NCI-H510A treated with DMSO at 0.1 percent for 48 hours (cell line): ENCODE measurements around the gene TRIM8.
"Not testable (repeated sequence)": the region's sequence is repeated elsewhere in the genome, so short reads cannot be mapped to it uniquely, and the experiment has no call there.

Experiments
- DNase-seq: peaks from one replicate; lab custom pipeline; 2025; lab: John Stamatoyannopoulos, UW

Gene TRIM8

DNA sequence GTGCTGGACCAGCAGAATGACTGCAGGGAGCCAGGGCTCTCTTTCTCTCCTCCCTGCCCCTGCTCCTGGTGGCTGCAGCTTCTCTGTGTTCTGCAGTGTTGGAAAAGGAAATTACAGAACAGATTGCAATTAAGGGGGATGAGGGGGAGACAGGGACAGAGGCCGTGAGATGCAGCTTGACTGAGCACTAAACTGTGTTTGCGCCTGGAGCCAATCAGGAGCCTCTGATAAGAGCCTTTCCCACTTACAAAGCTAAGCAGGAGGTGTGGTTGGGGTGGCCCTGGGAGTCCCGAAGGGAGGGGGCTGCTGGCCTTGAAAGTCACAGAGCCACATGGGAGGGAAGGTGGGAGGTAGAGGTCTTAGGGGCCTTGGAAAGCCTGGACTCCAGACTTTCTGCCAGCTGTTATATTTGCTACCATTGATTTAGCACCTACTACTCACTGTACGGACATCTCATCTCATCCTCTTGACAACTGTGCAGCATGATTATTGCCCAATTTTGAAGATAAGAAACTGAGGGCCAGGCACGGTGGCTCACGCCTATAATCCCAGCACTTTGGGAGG, 26.7 kb downstream of the TRIM8 start:
- DNase-seq: no peak

DNA sequence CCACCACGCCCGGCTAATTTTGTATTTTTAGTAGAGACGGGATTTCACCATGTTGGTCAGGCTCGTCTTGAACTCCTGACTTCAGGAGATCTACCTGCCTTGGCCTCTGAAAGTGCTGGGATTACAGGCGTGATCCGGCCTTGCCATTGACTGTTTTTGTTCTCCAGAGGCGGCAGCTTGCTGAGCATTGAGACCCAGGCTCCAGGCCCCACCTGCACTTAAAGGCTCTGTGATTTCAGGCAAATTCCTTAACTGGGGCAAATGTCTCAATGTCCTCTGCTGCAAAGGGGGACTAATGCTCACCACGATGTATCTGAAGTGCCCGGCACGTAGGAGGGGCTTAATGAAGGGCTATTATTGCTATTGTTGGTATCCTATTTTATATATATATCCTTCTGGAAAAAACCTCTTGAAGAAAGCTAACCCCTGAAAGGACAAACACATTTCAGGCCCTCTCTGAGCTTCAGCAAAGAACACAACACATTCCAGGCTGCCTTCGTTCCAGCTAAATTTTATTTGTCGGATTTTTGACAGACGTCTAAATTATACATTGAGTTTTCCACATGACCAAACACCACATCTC, 29.0 kb downstream of the TRIM8 start:
- DNase-seq: no peak

DNA sequence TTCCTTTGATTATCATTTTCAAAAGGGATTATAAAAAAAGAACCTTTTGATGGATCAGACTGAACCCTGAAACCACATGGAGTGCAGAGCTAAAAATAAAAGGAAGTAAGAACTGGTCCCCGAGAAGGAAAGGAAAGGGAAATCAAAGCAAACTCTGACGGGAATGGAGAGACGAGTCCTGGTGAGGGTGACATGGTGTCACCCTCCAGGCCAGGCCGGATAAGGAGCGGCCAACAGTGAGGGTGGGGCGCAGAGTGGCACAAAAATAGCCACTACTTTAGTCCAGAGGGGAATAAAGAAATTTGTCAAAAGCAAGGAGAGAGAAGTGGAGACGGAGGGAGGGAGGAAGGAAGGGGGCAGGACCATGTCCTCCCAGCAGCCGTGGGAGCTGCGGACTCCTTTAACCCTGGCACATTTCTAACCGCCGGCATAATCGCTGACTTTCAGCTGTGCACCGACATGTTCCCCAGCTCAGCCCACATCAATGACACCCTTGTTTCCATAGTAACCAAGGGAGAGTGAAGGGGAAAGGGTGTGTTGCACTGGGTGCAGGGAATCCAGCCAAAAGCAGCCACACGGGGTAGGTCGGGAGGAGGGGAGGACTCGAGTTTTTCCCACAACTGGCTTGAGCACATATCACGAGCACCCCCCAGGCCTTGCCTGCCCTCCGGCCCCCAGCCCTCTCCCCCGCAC, 29.7 kb downstream of the TRIM8 start:
- peak; percentile 25 for DNase-seq

DNA sequence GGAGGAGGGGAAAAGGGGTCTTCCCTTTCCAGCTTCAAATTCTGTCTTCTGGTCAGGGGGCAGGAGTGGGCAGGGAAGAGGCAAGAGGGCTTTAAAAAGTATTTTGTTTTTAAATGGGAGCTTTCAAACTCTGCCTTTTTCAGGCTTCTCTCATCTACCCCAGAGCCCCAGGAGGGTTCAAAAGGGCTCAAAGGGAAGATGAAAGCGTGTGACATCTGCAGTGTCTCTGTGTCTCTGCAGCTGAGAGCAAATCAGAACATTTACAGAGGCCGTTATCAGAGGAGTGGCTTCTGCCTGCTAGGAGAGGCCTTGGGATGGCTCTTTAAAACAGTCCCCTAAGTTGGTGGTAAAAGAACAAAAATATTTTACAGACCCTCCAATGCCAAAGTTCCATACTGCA, 30.3 kb downstream of the TRIM8 start:
- DNase-seq: no peak

DNA sequence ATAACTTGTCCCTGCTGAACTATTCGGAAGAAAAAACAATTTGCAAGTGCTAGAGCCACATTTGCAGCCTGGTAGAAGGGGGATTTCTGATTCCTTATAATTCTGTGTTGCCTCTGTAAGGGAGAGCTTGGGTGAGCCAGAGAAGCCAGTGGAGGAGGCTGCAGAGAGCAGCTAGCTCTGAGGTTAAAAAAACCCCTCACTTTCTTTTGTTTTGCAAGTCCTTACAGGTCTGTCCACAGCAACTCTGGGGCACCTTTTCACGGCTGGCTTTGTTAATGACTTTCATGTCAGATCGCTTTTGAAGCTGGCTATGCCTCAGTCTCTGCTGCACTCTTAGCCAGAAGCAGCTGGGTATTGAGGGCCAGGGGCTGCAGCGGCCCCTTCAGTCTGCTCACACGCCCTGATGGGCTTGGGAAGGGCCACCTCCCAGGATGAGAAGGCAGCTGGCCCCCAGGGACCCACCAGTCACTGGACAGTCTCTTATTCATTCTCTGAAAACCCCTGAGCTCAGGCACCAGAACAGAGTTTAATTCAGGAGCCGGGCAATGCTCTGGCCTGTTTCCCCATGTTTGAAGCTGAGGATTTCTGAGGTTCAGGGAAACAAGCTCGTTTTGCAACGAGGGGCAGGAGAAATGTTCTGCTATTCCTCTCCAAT, 30.9 kb downstream of the TRIM8 start:
- no peak for DNase-seq

DNA sequence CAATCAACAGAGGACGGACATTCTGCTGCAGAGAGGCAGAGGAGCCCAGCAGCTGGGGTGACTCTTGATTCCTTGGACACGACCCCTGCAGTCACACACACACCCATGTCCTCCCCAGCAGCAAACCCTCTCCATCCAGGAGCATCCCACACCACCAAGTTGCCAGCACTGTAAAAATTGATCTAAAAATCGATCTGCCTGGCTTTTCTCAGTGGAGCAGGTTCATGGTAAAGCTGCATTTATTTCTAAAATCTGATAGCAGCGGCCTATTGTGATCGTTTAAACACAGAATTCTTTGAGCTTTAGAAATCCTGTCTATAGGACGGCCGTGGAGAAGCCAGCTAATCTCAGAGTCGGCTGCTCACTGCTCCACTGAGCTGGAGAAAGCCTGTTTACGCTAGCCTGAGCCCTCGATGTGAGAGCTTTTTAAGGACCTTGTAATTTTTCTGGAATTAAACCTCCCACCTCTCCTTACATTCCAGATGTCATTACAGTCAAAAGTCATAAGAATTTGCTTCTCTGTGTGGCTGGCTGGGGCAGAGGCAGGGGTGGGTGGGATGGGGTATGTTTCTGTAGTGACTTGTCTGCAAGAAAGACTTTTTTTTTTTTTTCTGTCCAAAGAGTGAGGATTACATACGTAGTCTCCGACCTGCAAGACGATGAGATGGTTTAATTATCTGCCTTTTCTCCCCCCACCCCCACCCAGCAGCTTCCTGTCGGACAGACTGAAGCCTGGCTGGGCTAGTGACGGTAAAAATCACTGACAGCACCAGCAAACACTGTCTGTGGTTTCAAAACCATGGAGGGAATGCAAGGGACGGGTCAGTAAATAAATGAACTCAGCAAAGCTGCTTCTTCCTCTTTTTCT, 31.6 kb downstream of the TRIM8 start:
- DNase-seq: peak; percentile 41

DNA sequence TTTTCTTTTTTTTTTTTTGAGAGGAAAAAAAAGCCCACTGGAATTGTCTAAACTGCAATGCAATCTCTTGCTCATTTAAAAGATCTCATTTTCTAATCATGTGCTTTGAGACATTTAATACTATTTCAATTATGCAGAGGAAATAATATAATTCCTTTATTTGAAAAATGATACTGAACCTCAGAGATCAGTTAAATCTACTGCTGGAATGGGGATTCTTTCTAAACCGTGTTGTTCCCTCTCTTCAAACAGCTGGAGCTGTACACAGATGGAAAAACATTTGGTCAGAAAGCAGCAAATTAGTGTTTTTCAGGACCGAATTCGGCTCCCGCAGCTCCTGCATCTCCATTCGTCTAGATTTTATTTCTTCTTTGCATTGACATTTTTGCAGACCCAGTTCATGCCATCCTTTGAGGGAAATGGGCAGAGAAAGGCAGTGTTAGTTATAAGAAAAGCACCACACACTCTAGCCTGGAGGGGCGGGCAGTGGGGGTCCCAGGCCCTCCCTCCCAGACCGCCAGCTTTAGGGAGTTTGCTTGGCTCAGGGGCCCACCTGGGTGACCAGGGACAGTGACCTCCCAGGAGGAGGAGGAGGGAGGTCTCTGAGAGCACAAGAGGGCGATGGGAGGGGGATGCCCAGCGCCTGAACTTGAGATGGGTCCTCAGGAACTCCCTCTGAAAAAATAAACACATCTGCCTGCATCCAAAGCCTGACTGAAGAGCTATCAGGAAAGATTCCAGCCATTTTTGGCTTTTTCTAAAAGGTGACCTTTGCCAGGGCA, 32.4 kb downstream of the TRIM8 start:
- peak; percentile 25 for DNase-seq

DNA sequence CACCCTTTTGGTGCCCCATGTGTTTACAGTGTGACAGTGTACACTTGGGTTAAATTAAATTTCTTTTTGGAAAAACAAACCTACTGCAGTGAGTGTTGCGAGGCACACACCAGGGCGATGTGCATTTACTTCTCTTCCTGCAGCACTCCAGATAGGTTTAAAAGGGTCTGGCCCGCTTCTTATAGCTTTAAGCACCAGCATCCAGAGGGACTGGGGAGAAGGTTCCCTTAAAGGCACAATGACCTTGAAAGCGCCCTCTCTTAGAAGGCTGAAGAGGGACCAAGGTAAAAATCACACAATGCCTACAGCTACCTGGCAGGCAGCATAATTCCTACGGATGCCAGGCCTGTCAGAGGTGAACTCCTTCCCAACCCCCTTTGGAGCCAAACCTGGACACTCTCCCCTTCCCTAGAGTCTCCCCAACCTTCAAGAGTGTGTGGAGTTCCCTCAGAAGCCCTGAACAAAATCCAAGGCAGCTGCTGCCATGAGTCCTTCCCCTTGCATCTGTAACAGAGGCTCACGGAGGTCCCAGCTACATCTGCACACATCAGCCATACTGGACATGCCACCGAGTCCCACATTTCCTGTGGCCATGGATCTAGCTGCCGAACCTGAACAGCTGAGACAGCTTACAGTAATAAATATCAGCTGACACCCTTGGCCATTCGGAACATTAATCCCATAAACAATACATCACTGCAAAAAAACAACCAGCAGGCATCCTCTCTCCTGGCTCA, 33.2 kb downstream of the TRIM8 start:
- DNase-seq: no peak

DNA sequence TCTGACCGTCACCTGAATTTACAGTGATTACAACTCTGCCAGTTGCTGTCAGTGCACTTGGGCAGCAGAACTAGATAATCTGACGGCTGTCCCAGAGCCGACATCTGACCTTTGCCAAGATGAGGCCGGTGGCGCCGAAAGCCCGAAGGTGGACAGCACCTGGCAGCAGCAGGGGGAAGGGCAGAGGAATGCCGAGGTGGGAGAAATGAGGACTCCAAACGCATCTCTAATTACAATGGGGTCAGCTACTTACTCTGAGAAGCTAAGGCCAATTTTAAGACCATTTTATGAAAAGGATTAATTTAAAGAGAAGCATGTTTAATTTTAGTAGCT, 33.8 kb downstream of the TRIM8 start:
- peak; percentile 45 for DNase-seq

DNA sequence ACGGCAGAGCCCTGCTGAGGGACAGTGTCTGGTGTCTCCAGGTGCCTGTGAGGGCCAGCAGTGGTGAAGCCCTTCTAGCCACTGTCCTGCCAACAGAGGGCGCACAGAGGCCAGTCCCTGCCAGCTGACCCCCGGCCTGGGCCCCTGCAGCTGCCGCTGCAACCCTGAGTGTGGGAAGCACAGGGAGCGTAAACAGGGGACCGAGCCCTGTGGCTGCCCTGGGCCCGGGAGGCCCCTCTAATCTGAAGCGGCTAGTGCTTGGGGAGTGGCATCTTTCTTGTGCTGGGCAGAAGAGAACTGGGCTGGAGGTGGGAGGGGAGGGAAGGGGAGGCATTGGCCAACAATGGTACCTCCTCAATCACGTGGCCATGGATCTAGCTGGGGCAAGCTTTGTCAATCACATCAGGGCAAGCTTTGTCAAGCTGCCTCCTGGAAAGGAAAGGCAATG, 34.6 kb downstream of the TRIM8 start:
- peak; percentile 97 for DNase-seq

DNA sequence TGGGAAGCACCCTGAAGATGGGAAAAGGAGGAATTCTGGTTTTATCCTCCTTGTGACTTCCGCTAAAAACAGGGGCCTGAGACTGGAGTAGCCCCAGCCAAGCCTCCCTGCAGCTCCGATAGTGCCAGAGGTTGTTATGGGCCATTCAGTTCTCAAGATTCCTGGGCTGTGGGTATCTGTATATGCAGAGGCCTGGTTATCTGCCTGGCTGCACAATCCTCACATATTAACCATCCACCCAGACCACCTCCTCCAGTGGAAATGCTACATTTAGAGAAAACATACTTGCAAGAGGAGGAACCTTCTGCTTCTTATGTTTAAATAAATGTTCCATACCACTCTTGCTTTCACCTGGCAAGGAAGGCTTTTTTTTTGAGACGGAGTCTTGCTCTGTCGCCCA, 35.3 kb downstream of the TRIM8 start:
- no peak for DNase-seq

DNA sequence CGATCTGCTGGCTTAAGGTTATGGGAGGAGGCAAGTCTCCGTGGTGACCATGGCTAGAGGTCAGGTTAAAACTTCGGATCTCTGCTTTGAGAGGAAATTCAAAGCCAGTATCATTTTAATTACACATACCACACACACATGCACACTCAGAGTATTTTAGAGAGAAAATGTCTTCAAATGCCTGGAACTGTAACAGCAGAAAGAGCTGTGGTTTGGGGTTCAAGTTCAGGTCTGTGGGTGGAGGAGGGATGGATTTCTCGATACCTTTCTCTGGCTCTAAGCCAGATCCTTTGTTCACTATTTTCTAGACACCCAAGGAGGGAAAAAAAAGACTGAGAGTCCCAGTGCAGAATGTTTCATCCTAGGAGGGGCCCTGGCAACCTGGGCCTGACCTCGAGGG, 37.4 kb downstream of the TRIM8 start:
- DNase-seq: no peak

DNA sequence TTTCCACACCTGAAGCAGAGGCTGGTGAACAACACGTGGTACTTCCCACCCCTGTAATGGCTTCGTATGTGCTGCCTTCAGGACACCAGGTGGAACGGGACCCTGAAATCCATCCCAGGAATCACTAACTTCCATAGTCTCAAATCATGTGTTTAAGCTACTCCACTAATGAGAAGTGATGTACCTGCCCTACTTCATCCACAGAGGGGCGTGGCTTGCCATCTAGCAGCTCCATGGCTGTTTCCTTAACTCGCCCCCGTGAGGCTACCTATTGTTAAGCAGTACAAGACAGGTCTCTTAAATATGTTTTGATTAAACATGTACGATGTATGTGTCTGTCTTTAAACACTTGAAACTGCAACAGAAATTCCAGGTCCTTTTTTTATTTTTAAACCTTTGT, 38.1 kb downstream of the TRIM8 start:
- peak; percentile 16 for DNase-seq

DNA sequence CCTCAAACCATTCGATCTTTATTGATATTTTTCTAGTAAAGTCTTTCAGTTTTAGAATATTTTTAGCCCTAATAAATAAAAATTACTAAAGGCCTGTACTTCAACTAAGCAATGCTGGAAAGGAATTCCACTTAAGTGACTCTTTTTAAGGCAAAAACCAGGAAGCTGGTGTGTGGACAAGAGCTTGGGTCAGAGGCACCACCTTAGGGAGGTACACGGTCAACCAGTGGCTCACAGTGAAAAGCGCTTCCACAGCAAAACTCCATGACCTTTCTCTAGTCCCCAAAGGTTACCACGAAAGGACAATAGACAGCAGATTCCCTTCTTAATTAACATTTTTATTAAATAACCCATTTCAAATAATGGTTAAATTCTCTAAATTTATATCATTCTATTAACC, 38.7 kb downstream of the TRIM8 start:
- DNase-seq: no peak

DNA sequence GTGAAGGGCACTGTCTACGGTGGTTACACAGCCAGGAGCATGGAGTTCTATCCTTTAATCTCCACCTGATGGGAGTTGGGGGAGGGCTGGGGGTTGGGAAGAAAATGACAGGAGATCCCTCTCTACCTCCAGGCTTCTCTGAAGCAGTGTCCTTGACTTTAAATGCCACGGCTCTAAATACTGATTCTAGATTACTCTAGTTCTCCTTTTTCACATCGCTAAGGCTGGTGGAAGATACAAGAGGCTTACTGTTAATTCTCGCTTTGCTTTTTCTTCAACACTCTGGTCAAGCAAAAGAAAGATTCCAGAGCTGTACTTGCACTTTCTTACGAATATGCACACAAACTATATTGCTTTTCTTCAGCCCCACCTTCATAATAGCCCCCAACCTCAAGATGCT, 39.5 kb downstream of the TRIM8 start:
- no peak for DNase-seq

DNA sequence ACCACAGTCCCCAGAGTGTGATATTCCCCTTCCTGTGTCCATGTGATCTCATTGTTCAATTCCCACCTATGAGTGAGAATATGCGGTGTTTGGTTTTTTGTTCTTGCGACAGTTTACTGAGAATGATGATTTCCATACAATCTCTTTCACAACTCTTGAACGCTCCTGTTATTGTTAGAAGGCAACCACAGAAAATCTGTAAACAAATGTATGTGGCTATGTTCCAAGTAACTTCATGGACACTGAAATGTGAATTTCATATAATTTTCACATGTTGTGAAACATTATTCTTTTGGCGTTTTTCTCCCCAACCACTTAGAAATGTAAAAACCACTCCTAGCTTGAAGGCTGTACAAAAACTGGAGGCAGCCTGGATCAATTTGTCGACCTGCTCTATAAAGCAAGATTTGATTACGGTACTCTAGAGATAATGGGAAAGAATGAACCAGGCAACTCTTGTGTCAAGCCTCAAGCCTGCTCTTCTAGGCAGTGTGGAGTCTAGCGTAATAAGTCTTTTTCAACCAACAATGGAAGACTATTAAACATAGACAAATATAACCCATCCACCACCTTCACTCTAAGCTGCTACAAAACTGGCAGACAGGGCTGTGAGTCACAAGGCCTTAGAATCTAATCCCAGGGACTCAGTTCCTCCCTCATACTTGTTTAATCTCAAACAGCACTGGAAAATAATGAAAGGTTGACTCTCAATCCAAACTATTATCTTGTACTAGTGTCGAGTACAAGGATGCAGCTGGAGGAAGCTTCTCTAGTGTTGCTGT, 47.2 kb downstream of the TRIM8 start:
- DNase-seq: no peak

DNA sequence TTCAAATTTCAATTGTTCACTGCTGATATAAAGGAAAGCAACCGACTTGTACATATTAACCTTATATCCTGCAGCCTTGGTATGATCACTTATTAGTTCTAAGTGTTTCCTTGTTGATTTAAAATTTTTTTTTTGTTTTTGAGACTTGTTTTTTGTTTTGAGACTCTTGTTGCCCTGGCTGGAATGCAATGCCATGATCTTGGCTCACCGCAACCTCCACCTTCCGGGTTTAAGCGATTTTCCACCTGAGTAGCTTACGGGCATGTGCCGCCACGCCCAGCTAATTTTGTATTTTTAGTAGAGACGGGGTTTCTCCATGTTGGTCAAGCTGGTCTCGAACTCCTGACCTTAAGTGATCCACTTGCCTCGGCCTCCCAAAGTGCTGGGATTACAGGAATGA, 51.1 kb downstream of the TRIM8 start:
- DNase-seq: not testable (repeated sequence)

DNA sequence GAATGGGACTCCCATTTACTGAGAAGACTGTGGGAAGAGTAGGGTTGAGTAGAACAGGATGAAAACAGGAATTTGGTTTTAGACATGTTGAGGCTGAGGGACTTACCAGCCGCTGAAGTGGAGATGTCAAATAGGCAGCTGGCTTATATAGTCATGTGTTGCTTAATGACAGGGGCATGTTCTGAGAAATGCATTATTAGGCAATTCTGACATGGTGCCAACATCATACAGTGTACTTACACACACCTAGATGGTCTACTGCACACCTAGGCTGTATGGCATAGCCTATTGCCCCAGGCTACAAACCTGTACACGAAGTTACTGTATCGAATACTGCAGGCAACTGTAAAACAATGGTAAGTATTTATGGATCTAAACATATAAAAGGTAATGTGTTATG, 52.5 kb downstream of the TRIM8 start:
- no peak for DNase-seq

DNA sequence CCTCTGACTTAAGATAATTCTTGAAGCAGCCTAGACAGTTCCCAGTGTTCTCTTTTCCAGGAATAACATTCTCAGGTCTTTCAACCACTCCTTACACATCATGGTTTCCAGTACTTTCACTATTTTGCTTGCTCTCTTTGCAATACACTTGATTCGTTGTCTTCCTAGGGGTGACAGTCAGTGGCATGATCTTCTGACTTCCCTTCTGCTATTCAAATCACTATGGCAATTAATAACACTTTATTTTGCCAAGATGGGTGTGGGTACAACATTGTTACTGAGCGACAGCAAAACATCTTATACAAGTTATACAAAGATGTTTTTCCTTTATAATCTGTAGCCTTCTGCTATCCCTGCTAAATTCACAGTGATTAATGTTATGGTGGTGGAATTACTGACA, 54.6 kb downstream of the TRIM8 start:
- no peak for DNase-seq

DNA sequence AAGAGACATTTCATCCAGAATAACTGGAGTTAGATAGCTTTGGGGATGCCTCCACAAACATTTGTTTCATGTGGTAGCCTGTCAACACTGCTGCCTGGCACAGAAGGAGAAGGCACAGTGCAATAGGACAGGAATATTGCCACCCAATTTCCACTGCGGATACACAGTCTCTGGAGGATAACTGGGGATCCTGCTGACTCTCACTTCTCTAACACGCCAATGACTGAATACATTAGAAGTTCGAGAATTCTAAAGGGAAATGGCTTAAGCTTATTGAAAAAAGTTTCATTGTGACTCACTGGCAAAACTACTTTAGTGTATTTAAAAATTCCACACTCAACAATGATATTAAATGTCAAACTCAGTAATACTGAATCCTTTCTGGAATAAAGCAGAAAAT, 57.0 kb downstream of the TRIM8 start:
- DNase-seq: no peak
